CD4-positive, alpha-beta memory T cell (primary cell): ENCODE measurements around the gene BLNK. TPM values are rescaled to one million over a fixed set of nuclear protein-coding genes. Genes with fewer than 3 reads are reported as not detected.

Experiments
- CTCF ChIA-PET: fragments of 350-600 bp; sonication (Branson Sonifier 250); formaldehyde crosslinking; loops from one replicate; lab custom pipeline; 2021; ENCODE audit warnings: inconsistent platforms; ENCODE audit not compliant: partially characterized antibody; lab: Charles Lee
- POLR2A ChIA-PET: fragments of 350-600 bp; sonication (Branson Sonifier 250); formaldehyde crosslinking; loops from one replicate; lab custom pipeline; 2021; ENCODE audit not compliant: partially characterized antibody; lab: Charles Lee
- DNase-seq, 5 donors: peaks; one replicate each; pipeline versions ENCODE4 v3.0.0 to v3.0.0-alpha.2; 2020 to 2022; ENCODE audit warnings: mixed read lengths in 1 of 5
- H3K27ac ChIP-seq: one replicate; pipeline ENCODE4 v1.7.0; 2013; ENCODE audit warnings: low read depth, low read length
- H3K27me3 ChIP-seq: 2 replicates; pipeline ENCODE4 v1.7.0; 2013; ENCODE audit warnings: mild to moderate bottlenecking, low read length, moderate library complexity; ENCODE audit not compliant: insufficient read depth
- H3K36me3 ChIP-seq: 2 replicates; pipeline ENCODE4 v1.7.0; 2013; ENCODE audit warnings: mild to moderate bottlenecking, low read length, moderate library complexity; ENCODE audit not compliant: insufficient read depth
- H3K4me1 ChIP-seq: 2 replicates; pipeline ENCODE4 v1.7.0; 2013; ENCODE audit warnings: mild to moderate bottlenecking, low read length, moderate library complexity; ENCODE audit not compliant: insufficient read depth
- H3K4me3 ChIP-seq, 2 donors: one replicate each; pipeline ENCODE4 v1.7.0; 2013; ENCODE audit warnings: low read length in 2 of 2, mild to moderate bottlenecking in 1 of 2
- H3K9me3 ChIP-seq, 2 donors: one replicate each; pipeline ENCODE4 v1.7.0; 2013; ENCODE audit warnings: low read length in 2 of 2, control low read depth in 1 of 2; ENCODE audit not compliant: control insufficient read depth in 1 of 2
- H3K27ac Mint-ChIP-seq, 7 donors: one replicate each; pipeline ENCODE4 v1.8.0; 2020 to 2021; ENCODE audit warnings: mixed read lengths in 7 of 7, mild to moderate bottlenecking in 6 of 7, inconsistent platforms in 3 of 7, moderate library complexity in 3 of 7
- H3K27me3 Mint-ChIP-seq, 2 donors: one replicate each; pipeline ENCODE4 v1.8.0; 2020 to 2021; ENCODE audit warnings: mixed read lengths in 2 of 2
- H3K36me3 Mint-ChIP-seq, 2 donors: one replicate each; pipeline ENCODE4 v1.8.0; 2020 to 2021; ENCODE audit warnings: mixed read lengths in 2 of 2, inconsistent platforms in 1 of 2, mild to moderate bottlenecking in 1 of 2
- H3K4me1 Mint-ChIP-seq, 4 donors: one replicate each; pipeline ENCODE4 v1.8.0; 2020 to 2021; ENCODE audit warnings: mixed read lengths in 4 of 4, mild to moderate bottlenecking in 1 of 4
- H3K4me3 Mint-ChIP-seq, 8 donors: one replicate each; pipeline ENCODE4 v1.8.0; 2020 to 2021; ENCODE audit warnings: mixed read lengths in 8 of 8, mild to moderate bottlenecking in 7 of 8, moderate library complexity in 6 of 8, inconsistent platforms in 3 of 8
- H3K9me3 Mint-ChIP-seq, 8 donors: one replicate each; pipeline ENCODE4 v1.8.0; 2020 to 2021; ENCODE audit warnings: mixed read lengths in 8 of 8, mild to moderate bottlenecking in 5 of 8, inconsistent platforms in 3 of 8, moderate library complexity in 1 of 8
- intact Hi-C: fragments of 100-400 bp; cut with micrococcal nuclease; formaldehyde crosslinking; loops from one replicate; pipeline ENCODE4 v1.15.1; 2023
- polyA plus RNA-seq, 2 donors: library from polyadenylated mRNA; unstranded; fragments of 300-500 nt; fragmentation: Illumina TruSeq; gene quantifications; one replicate each; pipeline ENCODE4 v1.2.3, GENCODE V29; 2021
- total RNA-seq, 2 experiments: library from RNA; stranded (reverse); gene quantifications; one replicate each; pipeline ENCODE4 v1.2.3, GENCODE V29; 2021

BLNK gene
- total and polyA plus RNA-seq, 4 experiments from 2014 or later, result 0.19 to 1.0 TPM; not detected in 2

DNA sequence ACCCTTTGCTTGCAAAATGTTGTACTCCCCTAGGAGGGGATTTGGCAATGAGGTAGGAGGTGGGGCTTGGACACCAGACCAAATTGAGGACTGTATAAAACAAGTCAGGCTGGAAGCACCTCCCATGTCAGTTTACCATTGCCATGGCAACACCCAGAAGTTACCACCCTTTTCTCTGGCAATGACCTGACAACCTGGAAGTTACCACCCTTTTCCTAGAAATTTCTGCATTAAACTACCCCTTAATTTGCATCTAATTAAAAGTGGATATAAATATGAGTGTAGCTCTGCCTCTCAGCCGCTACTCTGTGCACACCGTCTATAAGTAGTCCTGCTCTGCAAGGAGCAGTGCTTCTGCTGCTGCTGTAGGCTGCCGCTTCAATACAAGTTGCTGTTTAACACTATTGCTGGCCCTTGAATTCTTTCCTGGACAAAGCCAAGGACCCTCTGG is 7.8 kb upstream of the BLNK start:
- Mint-ChIP-seq H3K27me3 (peaks cover 0 to 11% of the 10 kb centered on the region in 2 donors), H3K36me3 (no peaks in the 10 kb centered on the region), H3K9me3 (no peaks in the 10 kb centered on the region), H3K27ac (no peak overlapping the region), H3K4me3 (no peak overlapping the region), H3K4me1 (no peaks in the 10 kb centered on the region)
- intact Hi-C loops, result no loop called here
- H3K36me3 ChIP-seq, result no peaks in the 10 kb centered on the region
- POLR2A ChIA-PET, result no interaction called here
- no peak overlapping the region for H3K4me3 ChIP-seq
- H3K27me3 ChIP-seq, result no peaks in the 10 kb centered on the region
- no peaks in the 10 kb centered on the region for H3K4me1 ChIP-seq
- H3K9me3 ChIP-seq, result no peaks in the 10 kb centered on the region
- no peak for DNase-seq
- CTCF ChIA-PET, result no interaction called here
- no peak overlapping the region for H3K27ac ChIP-seq

DNA sequence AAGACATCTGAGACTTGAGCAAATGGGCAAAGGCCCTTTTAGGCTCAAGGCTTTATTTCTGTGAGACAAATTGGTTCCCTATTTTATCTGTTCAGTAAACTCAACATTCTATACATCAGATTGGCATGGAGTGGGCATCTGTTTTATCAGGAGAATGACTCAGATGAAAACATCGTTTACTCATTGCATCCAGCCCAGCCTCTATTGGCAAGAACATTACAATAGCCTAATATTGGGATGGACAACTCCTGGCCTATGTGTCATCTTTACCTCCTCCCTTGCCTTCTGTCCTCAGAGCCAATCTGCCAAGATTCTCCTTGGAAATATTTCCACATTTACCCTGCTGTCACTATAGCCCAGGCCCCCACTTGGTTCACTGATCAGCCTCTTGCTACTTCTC is 5.5 kb upstream of the BLNK start:
- H3K4me3 ChIP-seq, result no peak overlapping the region

DNA sequence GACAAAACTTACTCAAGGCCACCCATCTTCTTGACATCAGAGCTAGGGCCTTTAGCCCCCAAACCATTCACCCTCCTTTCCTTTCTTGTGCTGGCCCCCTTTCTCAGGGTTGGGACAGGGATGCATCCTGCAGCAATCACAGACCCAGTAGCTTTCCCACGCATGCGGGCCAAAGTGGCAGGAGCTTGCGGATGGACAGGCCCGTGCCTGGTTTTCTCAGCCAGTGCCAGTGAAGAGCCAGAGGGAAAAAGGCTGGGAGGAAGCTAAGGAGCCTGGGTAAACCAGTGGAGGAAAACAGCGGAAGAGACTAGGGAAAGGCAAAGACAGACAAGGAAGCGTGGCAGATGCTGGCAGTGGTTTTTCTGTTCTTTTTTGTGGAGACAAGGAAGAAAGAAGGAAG is 5.1 kb upstream of the BLNK start:
- ChIA-PET CTCF (no interaction called here), POLR2A (no interaction called here)
- no peak overlapping the region for H3K4me3 Mint-ChIP-seq
- H3K9me3 ChIP-seq, result no peaks in the 10 kb centered on the region
- peak overlapping the region in 1 of 7 donors; percentile 79 for H3K27ac Mint-ChIP-seq
- no peak overlapping the region for H3K27ac ChIP-seq
- no peak overlapping the region for H3K4me3 ChIP-seq
- no peaks in the 10 kb centered on the region for H3K4me1 Mint-ChIP-seq
- no peaks in the 10 kb centered on the region for H3K4me1 ChIP-seq
- H3K9me3 Mint-ChIP-seq, result no peaks in the 10 kb centered on the region
- H3K36me3 ChIP-seq, result no peaks in the 10 kb centered on the region
- H3K27me3 Mint-ChIP-seq, result peaks cover 5 to 17% of the 10 kb centered on the region in 2 donors
- no peaks in the 10 kb centered on the region for H3K27me3 ChIP-seq
- H3K36me3 Mint-ChIP-seq, result no peaks in the 10 kb centered on the region
- intact Hi-C loops, result no loop called here
- no peak for DNase-seq

More for the DNA sequence above, 5.5 kb upstream of the BLNK start:
- H3K36me3 Mint-ChIP-seq, result no peaks in the 10 kb centered on the region
- intact Hi-C loops, result no loop called here
- DNase-seq, result no peak
- no peaks in the 10 kb centered on the region for H3K36me3 ChIP-seq
- H3K4me3 Mint-ChIP-seq, result no peak overlapping the region
- no peaks in the 10 kb centered on the region for H3K4me1 ChIP-seq
- no peaks in the 10 kb centered on the region for H3K9me3 ChIP-seq
- POLR2A ChIA-PET, result no interaction called here
- H3K27me3 ChIP-seq, result no peaks in the 10 kb centered on the region
- no peak overlapping the region for H3K27ac Mint-ChIP-seq
- H3K27me3 Mint-ChIP-seq, result peaks cover 5 to 17% of the 10 kb centered on the region in 2 donors
- no peak overlapping the region for H3K27ac ChIP-seq
- CTCF ChIA-PET, result no interaction called here
- no peaks in the 10 kb centered on the region for H3K4me1 Mint-ChIP-seq
- no peaks in the 10 kb centered on the region for H3K9me3 Mint-ChIP-seq

DNA sequence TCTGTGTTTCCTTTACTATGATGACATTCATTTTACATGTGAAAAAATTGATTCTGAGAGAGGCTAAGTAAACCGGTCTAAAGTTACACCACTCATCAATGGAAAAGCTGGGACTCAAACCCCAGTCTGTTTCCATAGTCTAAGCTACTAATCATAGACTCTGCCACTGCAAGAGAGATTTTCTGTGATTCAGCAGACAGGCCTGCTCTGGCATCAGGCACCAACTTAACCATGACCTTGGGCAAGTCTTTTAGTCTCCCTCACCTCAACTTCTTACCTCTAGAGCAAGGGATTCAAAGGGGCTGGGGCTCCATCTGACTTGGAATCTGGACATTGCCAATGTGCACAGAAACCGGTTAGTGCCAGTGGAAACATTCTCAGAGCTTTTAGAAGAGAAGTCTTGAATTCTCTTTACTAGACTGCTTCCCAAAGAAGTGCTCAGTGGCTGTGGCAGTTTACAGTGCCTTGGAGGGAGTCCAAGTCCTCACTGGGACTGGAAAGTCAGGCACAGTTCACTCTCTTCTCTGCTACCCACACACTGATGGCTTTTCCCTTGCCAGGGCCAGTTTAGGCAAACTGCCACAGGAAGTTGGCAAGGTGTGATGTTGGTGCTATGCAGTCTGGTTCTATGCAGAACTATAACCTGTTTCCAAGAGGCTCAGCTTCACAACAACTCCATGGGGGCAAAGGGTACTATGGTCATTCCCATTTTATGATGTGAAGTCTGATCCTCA is 4.5 kb upstream of the BLNK start:
- Histone ChIP-seq H3K4me3 (no peak overlapping the region), H3K36me3 (no peaks in the 10 kb centered on the region), H3K4me1 (no peaks in the 10 kb centered on the region), H3K27ac (no peak overlapping the region), H3K27me3 (no peaks in the 10 kb centered on the region), H3K9me3 (no peaks in the 10 kb centered on the region)
- H3K36me3 Mint-ChIP-seq, result no peaks in the 10 kb centered on the region
- no peak for DNase-seq
- H3K4me3 Mint-ChIP-seq, result no peak overlapping the region
- no peaks in the 10 kb centered on the region for H3K9me3 Mint-ChIP-seq
- POLR2A ChIA-PET, result no interaction called here
- CTCF ChIA-PET, result no interaction called here
- intact Hi-C loops, result no loop called here
- H3K4me1 Mint-ChIP-seq, result no peaks in the 10 kb centered on the region
- peaks cover 5 to 19% of the 10 kb centered on the region in 2 donors for H3K27me3 Mint-ChIP-seq
- no peak overlapping the region for H3K27ac Mint-ChIP-seq

DNA sequence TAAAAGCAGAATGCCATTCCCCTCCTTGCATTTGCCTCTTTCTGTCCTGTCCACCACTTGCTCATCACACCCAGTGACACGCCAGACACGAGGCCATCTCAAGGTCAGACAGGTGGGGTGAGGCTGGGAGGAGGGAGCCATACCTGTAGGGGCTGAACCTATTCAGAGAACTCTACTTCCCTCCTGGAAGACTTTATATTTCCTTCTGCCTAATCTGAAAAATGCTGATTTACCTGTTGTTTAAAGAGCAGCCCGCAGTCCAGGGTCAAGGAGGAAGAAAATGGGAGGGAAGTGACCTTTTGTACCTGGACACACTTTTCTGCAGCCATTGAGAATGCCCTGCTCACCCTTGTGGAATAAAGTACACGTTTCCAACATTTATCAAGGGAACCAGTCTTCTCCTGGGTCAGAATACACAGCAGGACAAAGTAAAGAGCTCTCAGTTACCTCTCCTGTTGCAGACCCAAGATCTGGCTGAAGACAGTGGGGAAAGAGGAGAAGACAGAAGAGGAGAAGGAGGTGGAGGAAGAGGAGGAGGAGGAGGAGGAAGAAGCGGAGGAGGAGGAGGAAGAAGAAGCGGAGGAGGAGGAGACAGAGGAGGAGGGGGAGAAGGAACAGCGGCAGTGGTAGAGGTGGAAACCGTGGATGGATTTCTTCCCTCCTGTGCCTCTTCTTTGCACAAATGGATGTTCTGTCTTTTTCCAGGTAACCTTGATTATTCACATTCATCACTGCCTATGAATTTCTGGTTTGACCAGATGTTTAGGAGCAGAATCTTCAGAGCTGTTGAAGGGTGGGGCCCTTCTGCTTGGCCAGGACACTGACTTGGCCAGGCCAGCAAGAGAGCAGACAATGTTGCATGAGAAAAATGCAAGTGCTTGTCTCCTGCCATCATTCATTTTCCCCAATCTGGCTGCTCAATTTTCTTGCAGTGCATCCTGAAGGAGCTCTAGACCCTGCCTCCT is 1.2 kb upstream of the BLNK start:
- DNase-seq, result no peak
- intact Hi-C loops, result no loop called here
- Mint-ChIP-seq H3K9me3 (peaks cover 0 to 3% (median 0%) of the 10 kb centered on the region in 8 donors), H3K27ac (no peak overlapping the region), H3K4me1 (no peaks in the 10 kb centered on the region), H3K36me3 (no peaks in the 10 kb centered on the region), H3K27me3 (peaks cover 6 to 33% of the 10 kb centered on the region in 2 donors), H3K4me3 (no peak overlapping the region)
- no peaks in the 10 kb centered on the region for H3K9me3 ChIP-seq
- ChIA-PET POLR2A (no interaction called here), CTCF (no interaction called here)
- no peak overlapping the region for H3K4me3 ChIP-seq
- no peaks in the 10 kb centered on the region for H3K27me3 ChIP-seq
- H3K36me3 ChIP-seq, result no peaks in the 10 kb centered on the region
- no peak overlapping the region for H3K27ac ChIP-seq
- H3K4me1 ChIP-seq, result no peaks in the 10 kb centered on the region

DNA sequence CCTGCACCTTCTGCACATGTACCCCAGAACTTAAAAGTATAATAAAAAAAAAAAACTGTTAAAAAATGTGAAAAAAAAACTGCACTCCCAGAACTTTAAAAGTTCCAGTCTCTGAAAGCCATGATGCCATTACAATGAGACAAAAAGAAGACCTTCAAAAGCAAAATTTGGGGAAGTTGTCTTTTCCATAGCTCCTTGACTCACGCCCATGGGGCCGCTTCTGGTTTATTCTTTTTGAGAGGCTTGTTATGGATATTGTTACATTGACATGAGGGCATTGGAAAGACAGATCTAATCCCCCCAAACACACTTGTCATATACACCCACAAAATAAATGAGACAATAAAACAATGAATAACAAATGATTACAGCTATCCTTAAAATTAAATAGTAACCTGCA is 798 bp downstream of the BLNK start:
- intact Hi-C loops, result no loop called here

More for the DNA sequence above, 798 bp downstream of the BLNK start:
- H3K27ac ChIP-seq, result no peak overlapping the region
- H3K27ac Mint-ChIP-seq, result no peak overlapping the region
- H3K27me3 ChIP-seq, result no peaks in the 10 kb centered on the region
- H3K4me3 Mint-ChIP-seq, result no peak overlapping the region
- ChIA-PET POLR2A (no interaction called here), CTCF (interaction anchor here (1.2 to 1.3 kb wide), 2 partner anchors 10 to 40 kb away, joined by 3 to 5 read pairs; no protein-coding TSS in a partner anchor)
- H3K36me3 Mint-ChIP-seq, result no peaks in the 10 kb centered on the region
- DNase-seq, result no peak
- no peaks in the 10 kb centered on the region for H3K4me1 ChIP-seq
- H3K36me3 ChIP-seq, result no peaks in the 10 kb centered on the region
- H3K9me3 Mint-ChIP-seq, result peaks cover 0 to 3% (median 0%) of the 10 kb centered on the region in 8 donors
- no peaks in the 10 kb centered on the region for H3K9me3 ChIP-seq
- peaks cover 8 to 39% of the 10 kb centered on the region in 2 donors for H3K27me3 Mint-ChIP-seq
- H3K4me3 ChIP-seq, result no peak overlapping the region
- no peaks in the 10 kb centered on the region for H3K4me1 Mint-ChIP-seq
